GM18505 (cell line): ENCODE measurements around the gene ROBO1.
"Not testable (repeated sequence)": the region's sequence is repeated elsewhere in the genome, so short reads cannot be mapped to it uniquely, and the experiment has no call there.

Source experiments
- ATAC-seq: cut with Tn5 transposase; IDR thresholded peaks from one replicate; pipeline ENCODE4 v1.9.1; 2021; ENCODE audit not compliant: unreplicated experiment
- POLR2A ChIP-seq: IDR thresholded peaks from 4 replicates; pipeline ENCODE4 v1.6.1; 2011; ENCODE audit warnings: borderline replicate concordance; ENCODE audit not compliant: insufficient read depth, insufficient read length; ENCODE audit errors: extremely low read depth

The ROBO1 gene

DNA sequence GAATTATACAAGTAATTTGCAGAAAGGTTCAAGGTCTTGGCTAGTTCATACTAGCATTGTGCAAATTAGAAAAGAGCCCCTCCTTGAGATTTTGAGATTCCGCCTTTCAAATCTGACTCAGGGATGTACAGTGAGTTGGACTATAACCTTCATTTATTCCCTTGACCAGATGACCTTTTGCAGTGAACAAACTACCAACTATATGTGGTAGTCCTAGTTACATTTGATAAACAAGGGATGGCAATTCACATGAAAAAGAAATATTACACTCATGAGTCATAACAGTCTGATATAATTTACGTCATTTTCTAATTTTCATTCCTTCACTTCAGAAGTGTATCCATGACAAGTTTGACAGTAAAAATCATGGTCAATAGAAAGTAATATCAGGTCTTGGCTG is 860.4 kb downstream of the ROBO1 start:
- no peak for ATAC-seq
- TF ChIP-seq POLR2A, result no peak

DNA sequence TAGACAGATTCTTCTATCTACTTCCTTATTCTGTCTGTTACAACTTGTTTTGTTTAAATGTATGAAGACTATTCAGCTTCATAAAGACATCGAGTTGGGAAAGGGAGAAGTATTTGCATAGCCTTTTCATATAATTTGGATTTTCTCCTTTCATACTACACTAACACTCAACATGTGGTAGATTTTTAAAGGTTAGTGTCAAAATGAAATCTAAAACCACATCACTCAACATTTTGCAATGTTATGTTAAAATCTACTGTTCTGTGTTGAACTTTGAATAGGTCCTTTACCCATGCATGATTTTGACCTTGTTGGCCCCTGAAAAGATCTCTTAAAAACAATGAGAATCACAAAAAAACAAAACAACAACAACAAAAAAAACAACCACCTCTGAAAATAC is 860.9 kb downstream of the ROBO1 start:
- ATAC-seq, result no peak
- TF ChIP-seq POLR2A, result no peak

DNA sequence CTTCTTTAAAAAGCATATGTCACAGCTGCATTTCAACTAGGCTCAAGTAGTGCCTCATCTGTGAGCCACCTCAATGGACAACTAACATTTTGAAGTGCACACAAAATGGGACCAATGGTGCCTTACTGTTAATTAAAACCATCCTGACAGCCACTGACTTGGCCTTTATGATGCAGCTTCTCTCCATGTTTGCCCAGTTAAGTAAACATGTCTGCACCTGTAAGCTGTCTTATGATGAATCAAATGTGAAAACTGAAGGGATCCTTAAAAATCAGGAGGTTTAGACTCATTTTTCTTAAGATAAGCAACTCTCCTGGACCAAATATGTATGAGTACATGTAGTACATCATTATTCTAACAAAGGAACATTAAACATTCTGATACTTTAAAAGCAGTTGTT is 861.6 kb downstream of the ROBO1 start:
- ATAC-seq, result no peak
- no peak for TF ChIP-seq POLR2A

DNA sequence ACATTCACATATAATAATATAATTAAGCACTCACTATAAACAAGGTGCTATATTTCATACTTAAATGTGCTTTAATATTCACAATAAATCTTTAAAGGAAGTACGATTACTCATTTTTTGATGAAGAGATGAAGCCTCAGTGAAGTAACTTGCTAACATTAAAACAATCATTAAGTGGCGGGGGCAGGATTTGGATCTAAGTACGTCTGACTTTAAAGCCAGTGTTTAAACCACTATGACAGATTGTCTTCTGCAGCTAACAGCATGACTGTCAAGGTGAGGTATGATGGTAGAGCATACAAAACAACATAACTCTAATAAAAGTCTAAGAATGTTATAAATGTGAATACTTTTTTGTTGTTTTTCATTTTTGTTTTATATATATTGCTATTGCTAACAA is 862.1 kb downstream of the ROBO1 start:
- TF ChIP-seq POLR2A, result no peak
- no peak for ATAC-seq

DNA sequence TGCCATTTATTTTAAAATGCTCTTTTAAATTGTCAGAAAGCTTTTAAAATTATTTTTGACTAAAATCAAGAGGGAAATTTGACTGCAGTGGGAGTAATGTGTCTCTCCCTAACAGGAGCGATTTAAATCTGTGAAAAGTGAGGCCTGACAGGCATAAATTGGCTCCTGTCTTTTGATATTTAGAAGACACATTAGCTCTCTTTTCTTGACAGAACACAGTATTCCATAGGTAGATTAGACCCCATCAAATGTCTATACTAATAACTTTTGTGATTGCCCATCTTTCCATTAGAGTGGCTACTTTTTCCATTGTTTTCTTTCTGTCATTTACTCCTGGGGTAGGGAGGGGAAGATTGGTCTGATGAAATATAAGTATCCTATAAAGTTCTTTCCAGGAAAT is 866.3 kb downstream of the ROBO1 start:
- TF ChIP-seq POLR2A, result no peak
- no peak for ATAC-seq

DNA sequence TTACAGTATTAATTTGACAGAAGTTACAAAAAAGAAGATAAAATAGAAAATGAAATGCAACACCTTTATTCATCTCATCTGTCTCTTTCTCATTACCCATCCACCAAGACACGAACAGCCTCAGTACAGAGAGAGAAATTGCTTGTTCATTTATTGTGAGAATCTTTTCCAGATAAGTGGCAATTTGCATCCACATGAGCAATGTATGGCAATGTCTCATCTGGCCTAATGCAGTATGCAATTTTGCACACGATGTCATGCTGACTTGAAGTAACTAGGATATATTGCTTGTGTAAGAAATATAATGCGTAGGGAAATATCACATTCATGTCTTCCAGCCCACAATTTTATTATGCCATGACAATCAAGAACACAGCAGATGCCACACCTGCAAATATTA is 866.9 kb downstream of the ROBO1 start:
- no peak for ATAC-seq
- TF ChIP-seq POLR2A, result no peak

DNA sequence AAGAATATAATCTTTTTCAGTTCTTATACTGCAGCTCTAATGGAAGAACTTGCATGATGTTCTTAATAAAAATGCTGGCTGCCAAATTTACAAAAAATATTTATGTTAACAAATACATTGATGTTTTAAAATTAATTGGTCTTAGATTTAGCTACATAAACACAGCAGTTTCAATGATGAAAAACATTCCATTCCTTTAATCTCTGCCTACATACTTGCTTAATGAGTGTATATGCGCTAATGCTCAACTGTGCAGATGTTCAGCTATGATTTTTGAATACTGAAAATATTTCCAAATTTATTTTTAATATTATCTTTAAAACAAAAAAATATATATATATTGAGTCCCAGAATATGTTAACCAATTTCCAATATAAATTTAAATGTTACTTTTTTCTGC is 867.4 kb downstream of the ROBO1 start:
- no peak for ATAC-seq
- TF ChIP-seq POLR2A, result no peak

DNA sequence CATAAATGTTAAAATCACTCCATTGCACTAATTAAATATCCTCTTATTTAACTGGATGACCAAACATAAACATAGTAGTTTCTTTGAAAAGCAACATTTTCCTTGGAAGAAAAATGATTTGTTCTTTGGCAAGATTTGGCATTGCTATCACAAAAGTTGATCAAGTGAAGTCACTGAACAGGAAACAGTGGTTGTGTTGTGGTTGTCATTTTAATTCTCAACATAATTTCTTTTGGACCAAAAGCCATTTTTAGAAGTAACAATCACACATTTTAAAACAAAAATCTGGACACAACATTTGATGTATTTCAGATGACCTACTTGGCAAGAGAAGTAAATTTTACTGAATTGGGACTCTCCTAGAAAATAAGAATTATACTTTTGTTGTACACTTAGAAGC is 872.3 kb downstream of the ROBO1 start:
- no peak for ATAC-seq
- no peak for TF ChIP-seq POLR2A

DNA sequence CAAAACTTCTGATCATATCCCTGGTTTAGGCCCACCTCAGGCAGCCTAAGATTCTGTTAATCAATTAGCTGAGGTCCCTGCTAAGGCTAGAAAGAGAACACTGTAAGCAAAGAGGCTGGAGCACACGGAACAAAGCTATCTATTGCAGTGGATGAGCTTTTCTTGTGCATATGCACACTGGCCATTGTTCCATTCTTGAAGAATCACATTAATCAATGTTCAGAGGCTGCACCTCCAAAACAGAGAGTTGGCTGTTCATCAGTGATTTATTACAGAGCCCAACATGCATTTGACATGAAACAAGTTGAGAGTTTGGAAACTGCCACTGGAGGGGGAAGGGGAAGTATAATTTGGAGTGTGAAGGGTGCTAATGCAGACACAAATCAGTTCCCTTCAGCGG is 873.0 kb downstream of the ROBO1 start:
- no peak for ATAC-seq
- TF ChIP-seq POLR2A, result no peak

DNA sequence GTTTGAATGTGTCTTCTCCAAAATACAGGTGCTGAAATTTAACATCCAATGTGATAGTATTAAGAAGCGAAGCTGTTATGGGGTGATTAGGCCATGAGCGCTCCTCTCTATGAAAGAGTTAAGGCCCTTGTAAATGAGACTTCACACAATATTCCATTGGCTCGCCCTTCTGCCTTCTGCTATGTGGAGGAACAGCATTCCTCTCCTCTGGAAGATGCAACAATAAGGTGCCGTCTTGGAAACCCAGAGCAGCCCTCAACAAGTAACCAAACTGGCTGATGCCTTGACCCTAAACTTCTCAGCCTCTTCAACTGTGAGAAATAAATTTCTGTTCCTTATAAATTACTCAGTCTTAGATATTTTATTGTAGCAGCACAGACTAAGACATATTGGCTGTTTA is 874.6 kb downstream of the ROBO1 start:
- no peak for ATAC-seq
- no peak for TF ChIP-seq POLR2A

DNA sequence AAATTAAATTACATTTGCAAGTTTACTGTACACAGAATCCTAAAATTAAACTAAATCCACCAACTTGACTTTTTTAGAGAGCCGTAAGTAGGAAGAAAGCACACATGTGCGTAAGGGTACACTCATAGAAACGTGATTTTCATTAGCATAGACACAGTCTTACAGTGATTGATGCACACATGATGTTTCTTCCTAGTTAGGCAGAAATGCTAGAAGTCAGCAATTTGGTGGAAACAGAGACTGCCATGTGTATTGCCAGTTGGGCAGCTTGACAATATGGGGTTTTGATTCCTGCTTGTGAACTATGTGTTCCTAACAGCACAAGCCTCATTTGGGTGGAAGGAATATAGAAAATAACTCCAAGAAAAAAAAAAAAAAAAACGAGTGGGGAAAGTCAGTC is 878.5 kb downstream of the ROBO1 start:
- no peak for ATAC-seq
- TF ChIP-seq POLR2A, result no peak

DNA sequence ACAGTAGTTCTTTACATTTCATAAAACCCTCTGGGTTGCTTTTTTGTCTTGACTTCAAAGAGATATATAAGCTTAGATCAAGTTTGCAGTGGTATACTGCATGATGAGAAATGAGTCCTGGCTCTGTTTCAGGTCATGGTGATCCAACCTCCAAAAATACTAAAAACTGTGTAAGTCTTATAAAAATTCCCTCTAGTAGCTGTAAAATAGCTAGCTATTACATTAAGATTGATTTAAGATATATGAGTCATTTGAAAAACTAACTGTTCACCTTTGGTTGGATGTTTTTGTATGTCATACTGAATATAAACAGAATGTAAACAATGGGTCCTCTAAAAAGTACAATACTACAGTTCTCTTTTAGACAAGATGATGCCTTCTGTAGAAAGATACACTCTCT is 879.2 kb downstream of the ROBO1 start:
- ATAC-seq, result no peak
- no peak for TF ChIP-seq POLR2A

DNA sequence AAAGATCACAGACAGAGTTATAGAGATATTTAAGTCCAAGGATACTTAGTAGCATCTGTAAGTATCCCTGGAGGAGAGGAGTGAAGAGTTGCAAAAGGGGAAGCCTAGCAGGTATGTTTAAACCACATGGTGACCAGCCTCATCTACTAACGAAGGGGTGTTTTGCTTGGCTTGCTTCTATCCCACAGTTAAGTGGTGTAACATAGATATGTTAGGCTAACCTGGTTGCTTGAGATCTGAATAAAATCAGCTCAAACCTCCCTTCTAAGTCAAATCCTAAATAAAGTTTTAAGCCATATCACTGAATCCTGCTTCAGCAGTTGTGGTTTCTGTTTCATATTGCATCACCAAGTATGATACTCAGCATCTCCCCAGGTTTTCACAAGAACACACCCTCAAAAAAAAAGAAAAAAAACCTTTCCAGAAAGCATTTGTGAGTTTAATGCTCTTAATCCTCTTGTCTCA is 880.2 kb downstream of the ROBO1 start:
- ATAC-seq, result no peak
- TF ChIP-seq POLR2A, result no peak

DNA sequence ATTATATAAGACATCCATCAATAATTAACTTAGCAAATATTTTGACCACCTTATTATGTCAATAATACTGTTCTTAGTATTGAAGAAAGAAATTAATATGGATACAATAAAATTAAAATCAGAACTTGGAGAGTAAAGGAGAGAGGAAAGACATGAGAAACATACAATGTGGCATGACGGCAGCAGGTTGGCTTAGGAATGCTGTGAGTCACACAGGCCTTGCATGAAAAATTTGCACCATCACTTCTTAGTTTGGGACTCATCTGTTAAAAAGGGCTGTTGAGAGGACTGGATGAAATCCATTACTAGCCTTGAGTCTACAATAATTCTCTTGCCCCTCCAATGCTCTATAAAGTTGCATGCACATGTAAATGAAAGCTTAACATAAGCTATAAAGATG is 880.8 kb downstream of the ROBO1 start:
- TF ChIP-seq POLR2A, result no peak
- no peak for ATAC-seq

DNA sequence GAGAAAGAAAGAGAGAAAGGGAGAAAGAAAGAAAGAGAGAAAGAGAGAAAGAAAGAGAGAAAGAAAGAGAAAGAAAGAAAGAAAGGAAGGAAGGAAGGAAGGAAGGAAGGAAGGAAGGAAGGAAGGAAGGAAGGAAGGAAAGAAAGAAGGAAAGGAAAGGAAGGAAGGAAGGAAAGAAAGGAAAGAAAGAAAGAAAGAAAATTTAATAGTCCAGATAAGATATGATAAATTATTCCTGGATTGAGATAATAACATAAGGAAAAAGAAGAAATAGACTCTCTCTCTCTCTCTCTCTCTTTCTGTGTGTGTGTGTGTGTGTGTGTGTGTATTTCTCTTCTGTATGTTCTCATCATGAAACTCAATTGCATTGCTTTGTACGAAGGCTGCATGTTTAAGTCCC is 883.2 kb downstream of the ROBO1 start:
- not testable (repeated sequence) for ATAC-seq
